HepG2 (cell line): Measurements from ENCODE around the gene SRCIN1. TPM values are rescaled to one million over a fixed set of nuclear protein-coding genes. Genes with fewer than 3 reads are reported as not detected.

Experiments used
- DNMT1 ChIP-seq: sonication (generic); formaldehyde crosslinking; IDR thresholded peaks from 2 replicates; pipeline ENCODE4 v1.5.1; 2020; ENCODE audit warnings: mild to moderate bottlenecking, missing genetic modification reagents
- FOXK2 ChIP-seq: fragments of 450-650 bp; IDR thresholded peaks from 2 replicates; pipeline ENCODE4 v1.6.1; 2016
- JUN ChIP-seq: sonication (generic); formaldehyde crosslinking; IDR thresholded peaks from 2 replicates; pipeline ENCODE4 v1.4.0; 2020; ENCODE audit warnings: mild to moderate bottlenecking, missing genetic modification reagents
- MBD4 ChIP-seq: IDR thresholded peaks from 2 replicates; pipeline ENCODE4 v1.6.1; 2012; ENCODE audit warnings: low read length, inconsistent platforms, borderline replicate concordance
- REL ChIP-seq: sonication (generic); formaldehyde crosslinking; conservative IDR thresholded peaks from 2 replicates; pipeline ENCODE4 v1.8.0; 2022; ENCODE audit warnings: mild to moderate bottlenecking, missing genetic modification reagents, moderate library complexity
- RFX1 ChIP-seq: fragments of 450-650 bp; IDR thresholded peaks from 2 replicates; pipeline ENCODE4 v1.6.1; 2017
- SETDB1 ChIP-seq: sonication (generic); formaldehyde crosslinking; IDR thresholded peaks from 2 replicates; pipeline ENCODE4 v1.5.1; 2020; ENCODE audit warnings: missing genetic modification reagents, mild to moderate bottlenecking, borderline replicate concordance
- ZFP36L1 ChIP-seq: sonication (generic); formaldehyde crosslinking; IDR thresholded peaks from 2 replicates; pipeline ENCODE4 v1.8.0; 2022; ENCODE audit warnings: mild to moderate bottlenecking, missing genetic modification reagents, moderate library complexity
- ZNF12 ChIP-seq: sonication (generic); formaldehyde crosslinking; IDR thresholded peaks from 2 replicates; pipeline ENCODE4 v1.5.0; 2020; ENCODE audit warnings: missing genetic modification reagents
- ZNF143 ChIP-seq: sonication (generic); formaldehyde crosslinking; IDR thresholded peaks from 2 replicates; pipeline ENCODE4 v1.4.0; 2020; ENCODE audit warnings: missing genetic modification reagents
- ZNF180 ChIP-seq: sonication (generic); formaldehyde crosslinking; IDR thresholded peaks from 2 replicates; pipeline ENCODE4 v1.4.0; 2020; ENCODE audit warnings: low read depth, missing genetic modification reagents, borderline replicate concordance
- ZNF207 ChIP-seq: fragments of 450-650 bp; IDR thresholded peaks from 2 replicates; pipeline ENCODE4 v1.6.1; 2016; ENCODE audit warnings: antibody characterized with exemption, borderline replicate concordance
- ZNF383 ChIP-seq: sonication (generic); formaldehyde crosslinking; IDR thresholded peaks from 2 replicates; pipeline ENCODE4 v1.4.0; 2020; ENCODE audit warnings: missing genetic modification reagents, mild to moderate bottlenecking, borderline replicate concordance
- ZNF460 ChIP-seq: sonication (generic); formaldehyde crosslinking; IDR thresholded peaks from 2 replicates; pipeline ENCODE4 v1.5.1; 2020; ENCODE audit warnings: missing genetic modification reagents, mild to moderate bottlenecking, borderline replicate concordance
- ZNF468 ChIP-seq: sonication (generic); formaldehyde crosslinking; IDR thresholded peaks from 2 replicates; pipeline ENCODE4 v1.8.0; 2022; ENCODE audit warnings: mild to moderate bottlenecking, moderate library complexity, missing genetic modification reagents
- ZSCAN30 ChIP-seq: sonication (generic); formaldehyde crosslinking; IDR thresholded peaks from 2 replicates; pipeline ENCODE4 v1.5.0; 2020; ENCODE audit warnings: mild to moderate bottlenecking, missing genetic modification reagents
- polyA plus RNA-seq, 8 experiments: library from polyadenylated mRNA; depleted of rRNA in 3 of 8; stranded (reverse) in 7 of 8; unstranded in 1 of 8; fragments of >200 nt; fragmentation: Illumina TruSeq in 4 of 8; extraction: Trizol in 4 of 8; gene quantifications; 2 replicates each; pipeline versions ENCODE4 v1.2.1 to v1.2.3, GENCODE V29; 2011 to 2016; ENCODE audit warnings: low read depth in 4 of 8, missing spikeins in 1 of 8, mixed read lengths in 1 of 8; ENCODE audit not compliant: insufficient read depth in 1 of 8
- total RNA-seq, 5 experiments: library from RNA; depleted of rRNA; stranded (reverse); fragments of >200 nt; fragmentation: Illumina TruSeq; extraction: Trizol; gene quantifications; 2 replicates each; pipeline ENCODE4 v1.2.3, GENCODE V29; 2016; ENCODE audit warnings: low read depth in 1 of 5
- TF ChIP-seq, protein P1 (sequence below): sonication (generic); formaldehyde crosslinking; IDR thresholded peaks from 2 replicates; pipeline ENCODE4 v1.4.0; 2020; ENCODE audit warnings: missing genetic modification reagents
- TF ChIP-seq, protein P2 (sequence below): IDR thresholded peaks from 2 replicates; pipeline ENCODE4 v1.6.1; 2016; ENCODE audit warnings: mild to moderate bottlenecking, missing biosample characterization, missing genetic modification reagents
- TF ChIP-seq, protein P3 (sequence below): sonication (generic); formaldehyde crosslinking; IDR thresholded peaks from 2 replicates; pipeline ENCODE4 v1.4.0; 2020; ENCODE audit warnings: mild to moderate bottlenecking, missing genetic modification reagents
- TF ChIP-seq, protein P4 (sequence below): sonication (generic); formaldehyde crosslinking; IDR thresholded peaks from 2 replicates; pipeline ENCODE4 v1.4.0; 2020; ENCODE audit warnings: missing genetic modification reagents

Gene SRCIN1
- total and polyA plus RNA-seq, 2 of the 13 experiments (the other 11 are each of a cell fraction or from before 2014, with no cell fraction given): 1.2 to 9.6 TPM

DNA sequence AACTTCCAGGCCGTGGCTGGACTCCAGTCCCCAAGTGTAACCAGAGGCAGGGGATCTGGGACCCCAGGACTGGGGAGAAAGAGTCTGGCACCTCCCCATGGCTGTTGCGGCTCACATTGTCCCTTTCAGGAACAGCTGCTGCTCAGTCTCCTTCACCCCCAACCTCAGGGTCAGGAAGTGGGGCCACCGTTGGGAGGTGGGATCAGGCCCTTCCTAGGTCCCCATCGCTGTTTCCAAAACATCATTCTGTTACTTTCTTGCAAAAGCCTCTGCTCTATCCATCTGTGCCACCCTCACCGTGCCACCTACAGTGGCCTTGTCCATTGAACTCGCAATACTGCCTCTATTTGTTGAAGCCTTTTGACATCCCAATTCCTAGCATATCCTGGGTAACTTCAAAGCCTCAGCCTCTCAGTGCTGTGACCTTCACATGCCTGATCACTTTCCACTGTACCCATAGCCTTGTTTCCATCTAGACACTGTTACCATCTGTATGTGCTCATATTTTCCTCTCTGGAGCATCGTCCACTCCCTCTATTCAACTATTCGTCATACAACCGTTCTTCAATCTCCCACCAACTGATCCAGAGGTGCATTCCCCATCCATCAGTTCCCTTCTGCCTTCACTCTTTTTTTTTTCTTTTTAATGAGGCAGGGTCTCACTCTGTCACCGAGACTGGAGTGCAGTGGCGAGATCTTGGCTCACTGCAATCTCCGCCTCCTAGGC, 15.0 kb upstream of the SRCIN1 start (continued):
- TF ChIP-seq ZNF460 (CRISPR knock-in tag): no peak; the same call in 1 of the 2 replicates
- TF ChIP-seq RFX1: no peak
- TF ChIP-seq JUN: no peak
- TF ChIP-seq ZNF207: no peak
- TF ChIP-seq ZNF383: 0 out of 2 replicates have a peak, but pooled peaks have one; percentile 14
- TF ChIP-seq FOXK2: peak; percentile 98
- peak; percentile 52; the same call in 1 of the 2 replicates for TF ChIP-seq ZFP36L1 (CRISPR knock-in tag)
- no peak for TF ChIP-seq ZSCAN30 (CRISPR knock-in tag)
- no peak for TF ChIP-seq ZNF180 (CRISPR knock-in tag)
- no peak for TF ChIP-seq REL (CRISPR knock-in tag)
- no peak for TF ChIP-seq ZNF468
- TF ChIP-seq, protein P1, sequence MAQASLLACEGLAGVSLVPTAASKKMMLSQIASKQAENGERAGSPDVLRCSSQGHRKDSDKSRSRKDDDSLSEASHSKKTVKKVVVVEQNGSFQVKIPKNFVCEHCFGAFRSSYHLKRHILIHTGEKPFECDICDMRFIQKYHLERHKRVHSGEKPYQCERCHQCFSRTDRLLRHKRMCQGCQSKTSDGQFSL (CRISPR knock-in tag): peak; percentile 3; the same call in 1 of the 2 replicates
- TF ChIP-seq, protein P2, sequence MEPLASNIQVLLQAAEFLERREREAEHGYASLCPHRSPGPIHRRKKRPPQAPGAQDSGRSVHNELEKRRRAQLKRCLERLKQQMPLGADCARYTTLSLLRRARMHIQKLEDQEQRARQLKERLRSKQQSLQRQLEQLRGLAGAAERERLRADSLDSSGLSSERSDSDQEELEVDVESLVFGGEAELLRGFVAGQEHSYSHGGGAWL (CRISPR knock-in tag): peak; percentile 31; the same call in 1 of the 2 replicates
- TF ChIP-seq DNMT1 (CRISPR knock-in tag): 0 out of 2 replicates have a peak, but pooled peaks have one; percentile 43
- no peak for TF ChIP-seq MBD4
- TF ChIP-seq ZNF143 (CRISPR knock-in tag): peak; percentile 30; the same call in 1 of the 2 replicates
- TF ChIP-seq ZNF12 (CRISPR knock-in tag): peak; percentile 87
- no peak for TF ChIP-seq SETDB1 (CRISPR knock-in tag)
- TF ChIP-seq, protein P3, sequence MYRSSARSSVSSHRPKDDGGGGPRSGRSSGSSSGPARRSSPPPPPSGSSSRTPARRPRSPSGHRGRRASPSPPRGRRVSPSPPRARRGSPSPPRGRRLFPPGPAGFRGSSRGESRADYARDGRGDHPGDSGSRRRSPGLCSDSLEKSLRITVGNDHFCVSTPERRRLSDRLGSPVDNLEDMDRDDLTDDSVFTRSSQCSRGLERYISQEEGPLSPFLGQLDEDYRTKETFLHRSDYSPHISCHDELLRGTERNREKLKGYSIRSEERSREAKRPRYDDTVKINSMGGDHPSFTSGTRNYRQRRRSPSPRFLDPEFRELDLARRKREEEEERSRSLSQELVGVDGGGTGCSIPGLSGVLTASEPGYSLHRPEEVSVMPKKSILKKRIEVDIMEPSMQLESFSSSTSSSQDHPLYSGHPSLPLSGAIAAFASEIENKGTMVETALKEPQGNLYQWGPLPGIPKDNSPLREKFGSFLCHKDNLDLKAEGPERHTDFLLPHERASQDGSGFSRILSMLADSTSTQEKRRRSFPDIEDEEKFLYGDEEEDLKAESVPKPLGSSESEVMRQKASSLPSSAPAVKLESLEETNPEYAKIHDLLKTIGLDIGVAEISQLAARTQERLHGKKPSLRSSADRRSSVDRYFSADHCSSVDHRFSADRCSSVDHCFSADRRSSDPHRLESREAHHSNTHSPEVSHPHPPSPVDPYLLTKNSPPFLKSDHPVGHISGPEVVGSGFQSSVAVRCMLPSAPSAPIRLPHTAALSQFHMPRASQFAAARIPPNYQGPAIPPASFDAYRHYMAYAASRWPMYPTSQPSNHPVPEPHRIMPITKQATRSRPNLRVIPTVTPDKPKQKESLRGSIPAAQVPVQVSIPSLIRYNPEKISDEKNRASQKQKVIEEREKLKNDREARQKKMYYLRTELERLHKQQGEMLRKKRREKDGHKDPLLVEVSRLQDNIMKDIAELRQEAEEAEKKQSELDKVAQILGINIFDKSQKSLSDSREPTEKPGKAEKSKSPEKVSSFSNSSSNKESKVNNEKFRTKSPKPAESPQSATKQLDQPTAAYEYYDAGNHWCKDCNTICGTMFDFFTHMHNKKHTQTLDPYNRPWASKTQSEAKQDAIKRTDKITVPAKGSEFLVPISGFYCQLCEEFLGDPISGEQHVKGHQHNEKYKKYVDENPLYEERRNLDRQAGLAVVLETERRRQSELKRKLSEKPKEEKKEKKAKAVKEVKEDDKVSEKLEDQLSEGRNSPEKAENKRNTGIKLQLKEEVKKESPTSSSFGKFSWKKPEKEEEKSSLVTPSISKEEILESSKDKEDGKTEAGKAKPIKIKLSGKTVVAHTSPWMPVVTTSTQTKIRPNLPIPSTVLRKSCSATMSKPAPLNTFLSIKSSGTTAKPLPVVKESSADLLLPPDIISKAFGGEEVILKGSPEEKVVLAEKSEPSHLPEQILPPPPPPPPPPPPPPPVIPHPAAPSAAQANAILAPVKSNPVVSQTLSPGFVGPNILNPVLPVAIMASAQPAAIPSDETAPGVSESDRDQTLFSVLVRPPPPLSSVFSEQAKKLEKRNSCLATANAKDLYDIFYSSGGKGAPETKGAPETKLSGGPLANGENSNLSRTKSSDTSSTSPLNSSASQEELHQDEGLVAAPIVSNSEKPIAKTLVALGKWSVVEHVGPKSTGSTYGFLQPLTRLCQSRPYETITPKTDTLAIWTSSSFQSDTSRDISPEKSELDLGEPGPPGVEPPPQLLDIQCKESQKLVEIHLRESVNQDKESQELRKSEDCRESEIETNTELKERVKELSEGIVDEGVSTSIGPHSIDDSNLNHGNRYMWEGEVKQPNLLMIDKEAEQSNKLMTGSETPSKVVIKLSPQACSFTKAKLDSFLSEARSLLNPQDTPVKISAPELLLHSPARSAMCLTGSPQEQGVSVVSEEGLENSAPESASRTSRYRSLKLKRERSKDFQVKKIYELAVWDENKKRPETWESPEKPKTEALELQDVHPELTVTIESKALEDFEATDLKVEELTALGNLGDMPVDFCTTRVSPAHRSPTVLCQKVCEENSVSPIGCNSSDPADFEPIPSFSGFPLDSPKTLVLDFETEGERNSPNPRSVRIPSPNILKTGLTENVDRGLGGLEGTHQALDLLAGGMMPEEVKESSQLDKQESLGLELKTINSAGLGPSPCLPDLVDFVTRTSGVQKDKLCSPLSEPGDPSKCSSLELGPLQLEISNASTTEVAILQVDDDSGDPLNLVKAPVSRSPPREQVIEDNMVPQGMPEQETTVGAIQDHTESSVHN (CRISPR knock-in tag): no peak
- TF ChIP-seq, protein P4, sequence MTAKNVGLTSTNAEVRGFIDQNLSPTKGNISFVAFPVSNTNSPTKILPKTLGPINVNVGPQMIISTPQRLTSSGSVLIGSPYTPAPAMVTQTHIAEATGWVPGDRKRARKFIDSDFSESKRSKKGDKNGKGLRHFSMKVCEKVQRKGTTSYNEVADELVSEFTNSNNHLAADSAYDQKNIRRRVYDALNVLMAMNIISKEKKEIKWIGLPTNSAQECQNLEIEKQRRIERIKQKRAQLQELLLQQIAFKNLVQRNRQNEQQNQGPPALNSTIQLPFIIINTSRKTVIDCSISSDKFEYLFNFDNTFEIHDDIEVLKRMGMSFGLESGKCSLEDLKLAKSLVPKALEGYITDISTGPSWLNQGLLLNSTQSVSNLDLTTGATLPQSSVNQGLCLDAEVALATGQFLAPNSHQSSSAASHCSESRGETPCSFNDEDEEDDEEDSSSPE: peak; percentile 59; the same call in 1 of the 2 replicates
